NB4 (cell line): ENCODE data around the gene SPSB3.

Experiments used
- CTCF ChIP-seq: IDR thresholded peaks from one replicate; pipeline ENCODE4 v1.5.1; 2012; ENCODE audit warnings: low read depth, low read length
- MAX ChIP-seq: IDR thresholded peaks from 2 replicates; pipeline ENCODE4 v1.6.1; 2011; ENCODE audit warnings: low read depth, low read length
- MYC ChIP-seq: IDR thresholded peaks from 2 replicates; pipeline ENCODE4 v1.6.1; 2011; ENCODE audit warnings: low read depth, low read length
- POLR2A ChIP-seq: IDR thresholded peaks from 2 replicates; pipeline ENCODE4 v1.6.1; 2011; ENCODE audit warnings: mild to moderate bottlenecking; ENCODE audit not compliant: insufficient read length; ENCODE audit errors: extremely low read depth

- no peak for TF ChIP-seq CTCF
- no peak for TF ChIP-seq POLR2A
- no peak for TF ChIP-seq MAX
- no peak for TF ChIP-seq MYC
These were observed 46.5 kb upstream of the SPSB3 start for GRCh38 chr16:1828645-1829410.
